ENCODE results near the gene STEAP1B. TPM values are rescaled to one million over a fixed set of nuclear protein-coding genes. Genes with fewer than 3 reads are reported as not detected.
"Not testable (repeated sequence)": the region's sequence is repeated elsewhere in the genome, so short reads cannot be mapped to it uniquely, and the experiment has no call there.

STEAP1B gene
- total RNA-seq, 1 experiment from 2014 or later, result not detected

DNA sequence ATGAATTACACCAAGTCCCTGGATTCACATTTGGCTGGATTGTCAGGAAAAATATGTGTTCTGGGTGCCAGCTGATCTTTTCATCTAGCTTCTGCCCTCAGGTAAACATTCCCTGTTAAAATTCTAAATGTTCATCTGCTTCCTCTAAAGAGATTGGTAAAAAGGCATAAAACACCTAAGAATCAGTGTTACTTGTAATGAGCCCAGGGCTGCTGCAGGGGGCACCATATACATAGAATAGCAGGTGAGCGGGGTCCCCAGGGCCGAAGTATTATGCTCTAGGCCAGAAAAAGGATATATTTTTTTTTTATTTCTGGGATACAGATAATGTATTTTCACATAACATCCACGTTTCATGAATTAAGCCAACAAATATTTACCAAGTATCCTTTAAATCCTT lies 4.5 kb upstream of the STEAP1B start:
- in situ Hi-C loops (cut with HindIII; ENCODE audit: low pct_unique_long_range_greater_than_20kb, low sequenced_read_pairs); DNase-seq (ENCODE audit: low read depth): not testable (repeated sequence)

DNA sequence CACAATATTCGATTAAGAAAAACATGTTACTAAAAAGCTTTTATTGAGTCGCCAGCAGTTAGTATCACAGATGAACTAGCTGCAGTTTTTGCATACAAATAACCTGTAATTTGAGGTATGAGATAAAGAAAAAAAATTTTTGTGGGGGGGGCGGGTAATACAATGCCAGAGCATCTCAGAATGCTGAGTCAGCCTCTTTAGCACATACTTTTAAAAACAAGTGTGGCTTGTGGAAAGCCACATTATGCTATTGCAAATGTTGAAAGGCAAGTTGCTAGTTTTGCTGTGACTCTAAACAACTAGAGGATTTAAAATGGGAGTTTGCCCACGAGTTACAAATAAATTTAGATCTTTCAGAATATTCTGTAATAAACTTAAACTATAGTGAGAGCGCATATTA lies 2.1 kb upstream of the STEAP1B start:
- in situ Hi-C loops (cut with HindIII; ENCODE audit: low pct_unique_long_range_greater_than_20kb, low sequenced_read_pairs); DNase-seq (ENCODE audit: low read depth): not testable (repeated sequence)

DNA sequence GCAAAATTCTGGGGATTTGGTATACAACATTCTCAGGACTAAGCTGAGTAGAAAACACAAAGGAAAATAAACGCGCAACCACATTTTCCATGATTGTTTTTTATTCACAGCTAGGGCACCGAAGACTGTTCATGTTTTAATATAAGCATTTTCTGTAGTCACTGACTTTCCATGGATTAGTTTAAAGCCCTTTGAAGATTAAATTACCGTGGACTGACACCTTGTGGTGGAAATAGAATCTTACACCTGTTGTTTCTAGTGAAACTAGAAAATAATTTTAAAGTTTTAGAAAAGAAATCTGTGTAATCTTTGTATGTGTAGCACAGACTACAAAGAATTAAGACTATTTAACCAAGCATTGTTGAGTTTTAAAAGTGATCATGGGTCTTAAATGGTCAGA lies 1.3 kb upstream of the STEAP1B start:
- in situ Hi-C loops (cut with HindIII; ENCODE audit: low pct_unique_long_range_greater_than_20kb, low sequenced_read_pairs), result not testable (repeated sequence)

DNA sequence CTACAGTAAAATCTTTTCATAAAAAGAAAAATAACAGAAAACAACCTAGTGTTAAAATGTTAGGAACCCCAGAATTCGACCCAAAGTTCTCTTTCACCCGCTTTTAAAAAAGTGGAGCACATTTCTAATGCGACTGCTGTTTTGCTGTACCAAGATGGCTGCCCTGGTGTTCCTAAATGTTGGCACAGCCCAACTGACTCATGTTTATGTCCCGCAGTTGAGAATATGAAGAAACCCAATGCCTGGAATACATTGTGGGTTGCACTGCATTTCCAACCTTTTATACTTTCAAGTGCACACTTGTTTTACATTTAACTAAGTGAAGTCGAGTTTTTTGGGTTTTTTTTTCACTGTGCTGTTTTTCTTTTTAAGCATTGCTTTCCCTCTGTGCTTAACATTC lies 944 bp downstream of the STEAP1B start:
- DNase-seq (ENCODE audit: low read depth), result no peak
- in situ Hi-C loops (cut with HindIII; ENCODE audit: low pct_unique_long_range_greater_than_20kb, low sequenced_read_pairs), result no loop called here

More for the DNA sequence above, 1.3 kb upstream of the STEAP1B start:
- DNase-seq (ENCODE audit: low read depth), result peak; percentile 19

DNA sequence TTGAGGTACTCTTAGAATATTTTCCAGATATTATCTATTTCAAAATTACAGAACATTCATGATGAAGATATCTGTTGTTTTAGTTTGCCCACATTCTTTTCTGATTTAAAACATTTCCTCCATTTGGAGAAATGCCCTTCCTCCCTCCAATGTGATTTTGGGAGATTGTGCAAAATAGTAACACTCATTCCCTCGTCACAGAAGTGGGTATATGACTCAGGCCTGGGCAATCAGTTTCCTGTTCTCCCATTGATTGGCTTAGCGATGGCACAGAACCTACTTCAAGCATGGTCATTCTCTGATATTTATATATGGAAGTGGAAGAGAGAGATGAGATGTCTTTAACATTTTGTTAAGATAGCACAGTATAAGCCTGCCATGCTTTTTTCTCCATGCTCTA lies 3.1 kb downstream of the STEAP1B start:
- DNase-seq (ENCODE audit: low read depth); in situ Hi-C loops (cut with HindIII; ENCODE audit: low pct_unique_long_range_greater_than_20kb, low sequenced_read_pairs): not testable (repeated sequence)

DNA sequence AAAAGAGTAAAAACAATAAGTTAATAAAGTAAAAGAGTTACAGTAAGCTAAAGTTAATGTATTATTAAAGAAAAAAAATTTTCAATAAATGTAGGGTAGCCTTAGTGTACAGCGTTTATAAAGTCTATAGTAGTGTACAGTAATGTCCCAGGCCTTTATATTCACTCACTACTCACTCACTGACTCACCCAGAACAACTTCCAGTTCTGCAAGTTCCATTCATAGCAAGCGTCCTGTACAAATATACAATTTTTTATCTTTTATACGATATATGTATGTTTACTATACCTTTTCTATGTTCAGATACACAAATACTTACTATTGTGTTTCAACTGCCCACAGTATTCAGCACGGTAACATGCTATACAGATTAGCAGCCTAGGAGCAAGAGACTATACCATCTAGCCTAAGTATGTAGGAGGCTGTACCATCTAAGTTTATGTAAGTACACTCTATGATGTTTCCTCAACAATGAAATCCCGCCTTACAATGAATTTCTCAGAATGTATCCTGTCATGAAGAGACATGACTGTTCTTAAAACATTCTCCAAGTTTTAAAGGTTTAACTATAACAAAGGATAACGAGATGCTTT lies 3.6 kb downstream of the STEAP1B start:
- in situ Hi-C loops (cut with HindIII; ENCODE audit: low pct_unique_long_range_greater_than_20kb, low sequenced_read_pairs); DNase-seq (ENCODE audit: low read depth): not testable (repeated sequence)

DNA sequence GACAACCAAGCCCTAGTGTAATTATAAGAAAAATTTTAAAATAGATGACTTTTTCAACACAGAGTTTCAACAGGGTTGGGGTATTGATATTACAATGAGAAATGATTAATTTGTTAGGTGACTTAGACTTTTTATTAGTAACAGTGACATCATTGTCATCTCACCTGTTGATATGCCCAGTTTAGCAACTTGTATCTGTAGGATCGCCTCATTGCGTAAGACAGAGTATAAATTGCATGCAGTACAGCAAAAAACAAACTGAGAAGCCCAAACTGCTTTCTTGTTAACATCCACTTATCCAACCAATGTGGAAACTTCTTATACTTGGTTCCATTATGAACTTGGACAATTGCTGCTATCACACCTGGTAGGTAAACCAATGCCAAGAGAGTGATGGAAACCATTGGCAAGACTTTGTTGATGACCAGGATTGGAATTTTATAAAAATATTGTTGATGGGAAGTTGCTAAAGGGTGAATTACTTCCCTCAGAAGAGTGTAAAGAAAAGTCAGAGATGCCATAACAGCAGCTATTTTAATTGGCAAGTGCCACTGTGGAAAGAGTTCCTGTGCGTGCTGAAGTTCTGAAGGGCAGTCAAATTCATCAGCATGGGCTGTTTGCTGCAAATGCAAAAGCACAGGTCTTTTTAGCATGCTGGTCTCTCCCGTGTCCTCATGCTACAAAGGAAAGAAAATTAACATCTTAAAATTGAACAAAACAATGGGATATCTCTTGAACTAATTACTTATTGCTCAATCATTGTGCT lies 6.6 kb downstream of the STEAP1B start:
- in situ Hi-C loops (cut with HindIII; ENCODE audit: low pct_unique_long_range_greater_than_20kb, low sequenced_read_pairs); DNase-seq (ENCODE audit: low read depth): not testable (repeated sequence)

DNA sequence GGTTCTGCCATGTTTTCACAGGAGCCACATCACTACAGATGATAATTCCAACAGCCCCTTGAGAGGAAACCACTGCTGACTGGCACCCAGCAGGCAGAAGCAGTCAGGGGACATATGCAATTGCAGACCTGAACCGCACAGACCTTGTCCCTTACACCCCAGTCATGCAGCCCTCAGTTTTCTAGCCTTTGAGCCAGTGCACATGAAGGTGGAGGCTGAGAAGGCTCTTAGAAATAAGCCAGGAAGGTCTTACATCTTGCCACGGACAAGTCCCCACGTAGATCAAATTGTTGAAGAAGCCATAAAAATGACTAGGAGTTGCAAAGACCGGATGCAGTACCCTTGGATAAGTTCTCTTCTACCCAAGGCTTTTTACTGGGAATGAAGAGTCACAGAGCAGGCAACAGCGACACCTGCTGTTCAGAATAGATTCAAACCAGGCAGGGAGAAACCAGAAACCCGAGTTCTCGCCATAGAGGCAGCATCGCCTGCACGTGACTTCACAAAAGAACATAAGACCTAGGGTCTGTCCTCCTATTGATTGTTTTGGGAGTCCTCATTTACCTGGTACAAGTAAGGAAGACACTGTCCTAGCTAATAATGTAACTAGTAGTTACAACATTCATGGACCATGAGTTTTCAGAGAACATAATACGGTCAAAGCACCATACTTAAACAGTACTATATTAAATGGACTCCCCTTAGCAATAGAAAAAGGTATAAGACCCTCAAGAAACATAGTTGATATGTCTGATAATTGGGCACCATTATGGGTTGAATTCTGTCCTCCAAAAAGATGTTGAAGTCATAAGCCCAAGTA lies 11.1 kb downstream of the STEAP1B start:
- in situ Hi-C loops (cut with HindIII; ENCODE audit: low pct_unique_long_range_greater_than_20kb, low sequenced_read_pairs), result no loop called here
- peak; percentile 60 for DNase-seq (ENCODE audit: low read depth)

DNA sequence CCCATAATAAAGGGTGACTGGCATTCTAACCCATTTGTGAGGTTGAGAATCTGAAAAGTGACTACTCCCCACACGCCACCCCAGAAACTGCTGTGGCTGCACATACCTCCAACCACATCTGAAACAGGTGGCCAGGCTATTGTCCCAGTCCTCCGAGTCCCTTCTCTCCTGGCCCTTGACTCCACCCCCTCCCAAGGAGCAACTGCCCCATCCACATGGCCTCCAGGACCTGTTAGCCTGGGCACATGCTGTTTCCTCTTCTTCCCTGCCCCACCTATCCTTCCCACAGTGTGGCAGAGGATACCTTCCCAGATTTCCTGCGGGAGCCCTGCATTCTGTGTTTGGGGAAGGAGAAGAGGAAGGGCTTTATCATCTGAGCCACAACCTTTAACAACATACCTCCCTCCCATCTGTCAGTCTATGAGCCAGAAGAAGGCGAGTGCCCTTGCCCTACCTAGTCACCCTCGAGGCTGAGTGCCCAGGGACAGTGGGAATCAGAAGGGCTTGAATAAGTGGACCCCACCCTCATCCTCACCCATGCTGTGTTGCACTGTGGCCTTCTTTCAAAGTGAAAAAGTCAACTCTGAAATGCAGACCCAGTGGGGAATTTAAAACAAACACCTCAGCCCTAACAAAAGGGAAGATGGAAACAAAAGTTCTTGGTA lies 11.9 kb downstream of the STEAP1B start:
- in situ Hi-C loops (cut with HindIII; ENCODE audit: low pct_unique_long_range_greater_than_20kb, low sequenced_read_pairs), result no loop called here
- no peak for DNase-seq (ENCODE audit: low read depth)

DNA sequence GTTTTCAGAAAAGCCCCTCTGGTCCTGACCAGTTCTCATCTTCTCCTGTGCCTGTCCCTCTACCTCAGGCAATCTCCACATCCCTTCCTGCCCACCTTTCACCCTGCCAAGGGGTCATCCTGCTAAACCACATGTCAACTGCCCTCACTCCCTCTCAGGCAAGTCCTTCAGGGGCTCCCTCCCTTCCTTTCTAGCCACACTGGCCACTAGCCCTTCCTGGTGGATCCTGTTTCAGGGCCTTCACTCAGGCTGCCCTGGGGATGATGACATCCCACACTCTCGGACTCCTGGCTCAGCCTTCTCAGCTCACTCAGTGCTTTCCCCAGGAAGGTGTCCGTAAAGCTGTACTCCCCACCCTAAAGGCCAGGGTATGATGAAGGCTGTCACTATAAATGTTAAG lies 13.4 kb downstream of the STEAP1B start:
- DNase-seq (ENCODE audit: low read depth), result no peak
- in situ Hi-C loops (cut with HindIII; ENCODE audit: low pct_unique_long_range_greater_than_20kb, low sequenced_read_pairs), result no loop called here

DNA sequence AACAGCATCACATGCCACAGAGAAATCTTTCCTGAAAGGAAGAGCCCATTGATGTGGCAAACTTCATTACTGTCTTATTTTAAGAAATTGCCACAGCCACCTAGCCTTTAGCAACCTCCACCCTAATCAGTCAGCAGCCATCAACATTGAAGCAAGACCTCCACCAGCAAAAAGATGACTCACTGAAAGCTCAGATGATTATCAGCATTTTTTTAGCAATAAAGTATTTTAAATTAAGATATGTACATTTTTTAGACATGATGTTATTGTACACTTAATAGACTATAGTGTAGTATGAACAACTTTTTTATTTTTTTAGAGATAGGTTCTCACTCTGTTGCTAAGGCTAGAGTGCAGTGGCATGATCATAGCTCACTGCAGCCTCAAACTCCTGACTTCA lies 14.8 kb downstream of the STEAP1B start:
- DNase-seq (ENCODE audit: low read depth), result no peak
- in situ Hi-C loops (cut with HindIII; ENCODE audit: low pct_unique_long_range_greater_than_20kb, low sequenced_read_pairs), result no loop called here

DNA sequence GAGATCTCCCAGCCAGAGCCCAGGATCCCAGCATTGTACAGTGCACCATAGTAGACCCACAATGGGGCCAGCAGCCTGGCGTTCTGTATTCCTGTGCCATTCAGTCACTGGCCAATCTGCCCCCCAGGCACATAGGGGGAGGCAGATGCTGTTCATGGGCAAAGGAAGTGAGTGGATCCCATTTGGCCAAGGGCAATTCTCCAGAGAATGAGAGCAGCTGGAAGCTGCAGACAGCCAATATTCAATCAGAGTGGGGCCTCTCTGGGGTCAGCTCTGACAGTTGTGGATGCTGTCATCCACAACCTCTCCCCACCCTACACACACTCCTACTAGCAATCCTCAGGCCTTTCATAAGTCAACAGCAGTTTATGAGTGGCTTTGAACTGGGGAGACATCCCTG lies 17.5 kb downstream of the STEAP1B start:
- no peak for DNase-seq (ENCODE audit: low read depth)
- in situ Hi-C loops (cut with HindIII; ENCODE audit: low pct_unique_long_range_greater_than_20kb, low sequenced_read_pairs), result no loop called here

DNA sequence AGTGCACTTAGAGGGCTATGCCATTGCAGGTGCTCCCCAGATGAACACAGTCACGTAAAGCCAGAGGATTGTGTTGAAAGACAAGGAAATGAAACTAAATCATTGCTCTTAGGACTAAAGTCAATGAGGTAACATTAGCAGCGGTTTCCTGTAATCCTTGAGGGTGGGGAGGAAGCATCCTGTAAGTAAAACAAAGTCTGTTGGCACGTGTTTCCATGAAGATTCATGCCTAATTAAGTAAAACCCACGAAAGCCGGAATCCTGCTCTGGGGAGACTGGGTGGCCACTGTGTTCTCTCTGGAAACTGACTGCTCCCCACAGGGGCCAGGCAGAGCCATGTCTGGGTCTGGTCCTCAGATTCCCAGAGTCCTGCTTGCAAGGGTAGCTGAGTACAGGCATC lies 18.3 kb downstream of the STEAP1B start:
- DNase-seq (ENCODE audit: low read depth), result no peak
- in situ Hi-C loops (cut with HindIII; ENCODE audit: low pct_unique_long_range_greater_than_20kb, low sequenced_read_pairs), result no loop called here

DNA sequence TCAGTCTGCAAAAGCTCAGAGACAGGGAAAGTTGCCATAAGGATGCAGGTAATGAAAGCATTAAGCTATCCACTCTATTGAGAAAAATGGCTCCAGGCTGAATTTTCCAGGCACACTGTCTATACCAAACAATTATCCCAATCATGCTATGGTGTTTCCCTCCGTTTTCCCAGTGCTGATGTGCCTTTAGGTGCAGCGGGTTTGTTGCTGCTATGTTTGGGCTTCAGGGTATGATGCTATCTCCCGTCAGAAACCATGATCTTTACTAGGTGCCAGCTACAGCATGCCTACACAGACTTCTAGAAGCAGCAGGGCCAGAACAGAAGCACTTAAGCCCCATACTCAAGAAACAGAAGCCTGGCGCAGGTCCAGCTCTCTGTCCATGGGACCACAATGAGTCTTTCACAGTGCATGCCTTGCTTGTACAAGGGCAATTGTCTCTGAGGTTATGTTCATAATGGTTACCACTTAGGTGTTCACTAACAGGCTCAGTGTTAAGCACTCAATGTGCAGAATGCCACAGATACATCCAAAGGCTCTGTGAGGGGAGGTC lies 19.4 kb downstream of the STEAP1B start:
- no peak for DNase-seq (ENCODE audit: low read depth)
- in situ Hi-C loops (cut with HindIII; ENCODE audit: low pct_unique_long_range_greater_than_20kb, low sequenced_read_pairs), result no loop called here

DNA sequence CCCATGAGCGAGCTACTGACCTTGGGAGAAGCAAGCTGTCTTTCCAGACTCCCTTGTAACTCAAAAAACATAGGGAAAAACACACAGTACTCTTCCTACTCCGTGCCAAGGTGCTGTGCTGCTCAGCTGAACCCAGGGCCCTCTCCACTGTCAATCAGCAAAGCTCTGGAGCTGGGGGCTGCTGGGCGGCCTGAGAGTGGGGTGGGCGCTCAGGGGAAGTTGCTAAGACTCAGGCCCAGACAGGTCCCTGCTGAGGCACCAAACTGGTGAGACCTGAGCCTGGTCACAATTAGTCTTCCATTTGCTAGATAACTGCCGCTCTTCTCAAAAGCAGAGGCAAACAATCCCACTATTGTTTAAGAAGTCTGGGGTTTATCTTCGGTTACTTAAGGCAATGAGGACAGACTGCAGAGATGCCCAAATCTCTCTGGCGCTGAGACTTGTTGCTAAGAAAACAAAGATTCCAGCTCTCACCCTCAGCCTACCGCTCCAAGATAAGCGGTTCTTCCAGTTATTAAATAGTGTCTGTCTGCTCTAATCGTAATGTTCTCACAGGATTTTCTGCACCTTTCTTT lies 22.0 kb downstream of the STEAP1B start:
- in situ Hi-C loops (cut with HindIII; ENCODE audit: low pct_unique_long_range_greater_than_20kb, low sequenced_read_pairs), result no loop called here
- no peak for DNase-seq (ENCODE audit: low read depth)

DNA sequence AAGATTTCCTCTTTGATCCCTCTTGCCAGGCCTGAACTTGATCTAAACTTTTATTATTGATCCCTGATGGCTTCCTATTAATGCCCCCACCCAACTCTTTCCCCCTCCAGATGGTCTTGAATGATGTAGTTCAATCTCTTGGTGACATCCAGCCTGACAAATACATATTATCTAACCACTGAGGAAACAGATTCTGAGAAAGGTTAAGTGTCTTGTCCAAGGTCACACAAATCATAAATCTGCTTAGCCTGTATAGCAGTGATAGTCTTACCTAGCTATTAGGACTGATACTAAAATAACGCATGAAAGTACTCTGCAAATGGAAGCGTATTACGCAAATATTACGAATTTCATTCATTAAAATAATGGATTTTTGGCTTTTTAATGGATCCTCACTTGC lies 22.7 kb downstream of the STEAP1B start:
- DNase-seq (ENCODE audit: low read depth), result no peak
- in situ Hi-C loops (cut with HindIII; ENCODE audit: low pct_unique_long_range_greater_than_20kb, low sequenced_read_pairs), result no loop called here

DNA sequence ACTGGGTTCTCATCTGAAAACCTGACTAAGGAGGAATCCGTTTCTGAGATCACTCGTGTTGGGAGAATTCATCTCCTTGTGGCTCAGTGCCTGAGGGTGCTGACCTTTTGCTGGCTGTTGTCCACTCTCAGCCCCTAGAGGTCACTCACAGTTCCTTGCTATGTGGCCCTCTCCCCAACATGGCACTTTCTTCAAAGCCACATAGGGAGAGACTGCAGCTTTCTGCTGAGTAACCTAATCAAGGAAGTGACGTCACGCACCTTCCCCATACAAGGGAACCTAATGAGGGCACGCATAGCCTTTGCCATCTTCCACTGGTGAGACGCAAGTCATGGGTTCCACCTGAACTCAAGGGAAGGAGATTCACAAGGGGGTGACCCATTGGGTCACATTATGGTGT lies 23.2 kb downstream of the STEAP1B start:
- DNase-seq (ENCODE audit: low read depth), result no peak
- in situ Hi-C loops (cut with HindIII; ENCODE audit: low pct_unique_long_range_greater_than_20kb, low sequenced_read_pairs), result no loop called here

DNA sequence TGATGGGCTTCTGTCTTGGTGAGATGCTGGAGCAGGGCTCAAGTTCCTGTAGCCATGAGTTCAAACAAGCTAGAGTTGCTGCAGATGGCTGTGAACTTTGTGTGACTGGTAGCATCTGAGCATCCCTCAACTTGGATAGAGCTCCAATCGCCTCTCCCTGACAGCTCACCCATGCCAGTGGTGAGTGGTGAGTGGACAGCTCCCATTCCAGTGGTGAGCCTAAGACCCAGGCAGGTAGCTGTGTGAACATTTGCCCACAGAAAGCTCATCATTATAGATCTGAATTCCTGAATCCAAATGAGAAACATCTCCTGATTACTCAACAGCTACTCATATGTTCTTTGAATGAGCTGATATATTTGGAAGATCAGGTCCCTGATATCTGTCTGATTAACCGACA lies 25.3 kb downstream of the STEAP1B start:
- DNase-seq (ENCODE audit: low read depth), result no peak
- in situ Hi-C loops (cut with HindIII; ENCODE audit: low pct_unique_long_range_greater_than_20kb, low sequenced_read_pairs), result no loop called here

Measured in Caki2 (cell line).